Coronary artery (tissue), 2 donors: Measurements from ENCODE around the gene PRDM8.

Experiments used
- DNase-seq: peaks from one replicate; pipeline ENCODE4 v3.0.0-alpha.2; 2017; ENCODE audit warnings: low spot score
- H3K27ac ChIP-seq, 2 donors: fragments of 200-600 bp; sonication (generic); one replicate each; pipeline ENCODE4 v1.5.1; 2016 to 2019
- H3K4me3 ChIP-seq: fragments of 200-600 bp; sonication (generic); 2 replicates; pipeline ENCODE4 v1.5.1; 2016; ENCODE audit warnings: mild to moderate bottlenecking, moderate library complexity
- TF ChIP-seq, protein P1 (sequence below): fragments of 200-600 bp; sonication (generic); IDR thresholded peaks from one replicate; pipeline ENCODE4 v1.5.1; 2019; ENCODE audit warnings: antibody characterized with exemption

Gene PRDM8

DNA sequence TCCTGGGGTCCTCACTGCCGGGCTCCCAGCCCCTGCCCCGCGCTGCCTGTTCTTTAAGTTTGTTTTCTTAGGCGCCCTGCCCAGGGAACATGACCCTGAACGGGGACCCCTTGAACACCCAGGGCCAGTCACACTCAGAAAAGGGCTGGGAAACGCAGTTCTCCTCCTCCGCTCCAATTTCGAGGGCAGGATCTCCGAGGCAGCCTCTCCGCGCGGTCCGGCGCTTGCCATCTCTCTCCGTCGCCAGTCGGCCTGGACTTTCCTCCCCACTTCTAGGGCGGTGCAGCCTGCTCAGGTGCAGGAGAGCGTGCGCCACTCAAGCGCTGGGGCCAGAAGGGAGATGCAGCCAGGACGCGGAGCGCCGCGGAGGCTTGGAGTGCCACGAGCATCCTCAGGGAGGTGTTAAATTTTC lies 9.9 kb downstream of the PRDM8 start:
- no peak for DNase-seq
- TF ChIP-seq, protein P1, sequence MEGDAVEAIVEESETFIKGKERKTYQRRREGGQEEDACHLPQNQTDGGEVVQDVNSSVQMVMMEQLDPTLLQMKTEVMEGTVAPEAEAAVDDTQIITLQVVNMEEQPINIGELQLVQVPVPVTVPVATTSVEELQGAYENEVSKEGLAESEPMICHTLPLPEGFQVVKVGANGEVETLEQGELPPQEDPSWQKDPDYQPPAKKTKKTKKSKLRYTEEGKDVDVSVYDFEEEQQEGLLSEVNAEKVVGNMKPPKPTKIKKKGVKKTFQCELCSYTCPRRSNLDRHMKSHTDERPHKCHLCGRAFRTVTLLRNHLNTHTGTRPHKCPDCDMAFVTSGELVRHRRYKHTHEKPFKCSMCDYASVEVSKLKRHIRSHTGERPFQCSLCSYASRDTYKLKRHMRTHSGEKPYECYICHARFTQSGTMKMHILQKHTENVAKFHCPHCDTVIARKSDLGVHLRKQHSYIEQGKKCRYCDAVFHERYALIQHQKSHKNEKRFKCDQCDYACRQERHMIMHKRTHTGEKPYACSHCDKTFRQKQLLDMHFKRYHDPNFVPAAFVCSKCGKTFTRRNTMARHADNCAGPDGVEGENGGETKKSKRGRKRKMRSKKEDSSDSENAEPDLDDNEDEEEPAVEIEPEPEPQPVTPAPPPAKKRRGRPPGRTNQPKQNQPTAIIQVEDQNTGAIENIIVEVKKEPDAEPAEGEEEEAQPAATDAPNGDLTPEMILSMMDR: no peak
- Histone ChIP-seq H3K27ac (no peak overlapping the region), H3K4me3 (peak overlapping the region; percentile 44)

DNA sequence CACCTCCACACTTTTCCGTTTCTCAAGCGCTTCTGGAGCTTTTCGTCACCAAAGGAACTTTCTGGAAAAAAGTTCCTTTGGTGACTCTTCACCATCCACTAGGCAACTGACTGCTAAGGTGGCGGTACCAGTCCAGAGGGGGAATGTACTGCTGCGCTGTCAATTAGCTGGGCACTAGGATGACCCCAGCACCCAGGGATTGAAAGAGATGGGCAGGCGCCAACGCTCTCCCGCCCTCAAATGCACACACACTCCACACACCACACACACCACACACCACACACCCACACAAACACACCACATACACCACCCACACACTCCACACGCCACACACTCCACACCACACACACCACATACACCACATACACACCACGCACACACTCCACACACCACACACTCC lies 10.4 kb downstream of the PRDM8 start:
- Histone ChIP-seq H3K27ac (no peak overlapping the region), H3K4me3 (no peak overlapping the region)
- DNase-seq: no peak
- TF ChIP-seq, protein P1: no peak

DNA sequence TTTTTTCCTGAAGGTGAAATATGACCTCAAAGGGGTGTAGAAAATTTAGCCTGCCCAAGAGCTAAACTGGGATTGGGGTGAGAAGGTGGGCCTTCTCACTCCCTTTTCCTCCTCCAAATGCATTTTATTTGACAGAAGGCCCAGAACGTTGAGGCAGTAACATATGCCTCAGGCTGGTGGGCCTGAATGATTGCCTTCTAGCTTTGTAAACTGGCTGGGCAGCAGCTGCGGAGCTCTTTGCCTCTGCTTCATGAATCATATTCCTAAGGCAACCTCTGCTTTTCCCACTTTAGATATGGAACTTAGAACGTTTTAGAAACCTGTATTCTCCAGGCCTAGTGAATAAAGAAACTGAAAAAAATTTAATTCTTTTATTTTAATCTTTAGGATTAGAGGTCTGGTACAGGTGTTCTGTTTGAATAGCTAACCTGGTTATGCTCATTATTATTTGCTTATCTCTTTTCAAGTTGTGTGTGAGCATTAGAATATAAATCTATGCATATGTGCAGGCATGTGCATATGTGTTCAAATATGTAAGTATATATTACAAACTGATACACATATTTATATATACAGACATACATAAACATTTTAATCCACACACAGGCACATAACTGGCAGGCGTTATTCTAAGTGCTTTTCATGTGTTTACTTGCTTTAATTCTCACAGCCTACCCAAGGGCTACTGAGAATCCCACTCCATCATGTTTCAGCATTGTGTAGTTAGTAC lies 11.5 kb downstream of the PRDM8 start:
- no peak overlapping the region for H3K27ac ChIP-seq
- H3K4me3 ChIP-seq: no peak overlapping the region
- DNase-seq: no peak
- TF ChIP-seq, protein P1: no peak

DNA sequence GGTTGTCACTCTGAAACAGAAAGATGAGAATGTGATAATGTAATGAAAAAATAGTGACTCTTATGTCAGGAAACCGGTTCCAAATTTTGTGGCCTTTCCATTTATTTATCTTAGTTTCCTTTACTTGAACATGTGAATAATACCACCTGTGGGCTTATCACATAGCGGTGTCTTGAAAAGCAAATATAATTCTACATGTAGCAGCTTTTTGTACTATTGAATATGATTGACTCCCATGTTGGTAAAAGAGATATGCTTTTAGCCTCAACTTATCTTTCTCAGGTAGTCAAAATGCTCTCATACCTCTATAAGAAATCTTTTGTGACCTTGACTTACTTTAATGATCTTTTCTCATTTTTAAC lies 12.0 kb downstream of the PRDM8 start:
- no peak for DNase-seq
- H3K4me3 ChIP-seq: no peak overlapping the region
- TF ChIP-seq, protein P1: no peak

DNA sequence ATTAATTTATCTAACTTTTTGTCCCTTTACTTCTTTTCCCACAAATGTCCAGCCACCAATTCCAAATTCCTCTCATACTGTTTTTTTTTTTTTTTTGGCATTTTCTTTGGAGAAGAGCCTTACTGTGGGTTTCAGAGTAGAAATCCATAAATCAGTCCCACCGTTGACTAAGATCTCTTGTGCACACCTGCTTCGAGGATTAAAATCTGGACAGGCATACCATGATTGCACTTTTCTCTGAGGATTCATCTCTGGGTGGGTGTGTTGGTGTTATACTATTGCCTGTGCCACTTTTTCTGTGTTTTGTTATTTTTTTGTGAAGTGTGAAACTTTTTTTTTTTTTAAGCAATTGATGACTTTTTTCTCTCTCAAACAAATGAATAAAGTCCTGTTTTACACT lies 13.2 kb downstream of the PRDM8 start:
- Histone ChIP-seq H3K4me3 (no peak overlapping the region), H3K27ac (no peak overlapping the region)
- TF ChIP-seq, protein P1: no peak
- no peak for DNase-seq

More for the DNA sequence above, 12.0 kb downstream of the PRDM8 start:
- H3K27ac ChIP-seq: no peak overlapping the region

DNA sequence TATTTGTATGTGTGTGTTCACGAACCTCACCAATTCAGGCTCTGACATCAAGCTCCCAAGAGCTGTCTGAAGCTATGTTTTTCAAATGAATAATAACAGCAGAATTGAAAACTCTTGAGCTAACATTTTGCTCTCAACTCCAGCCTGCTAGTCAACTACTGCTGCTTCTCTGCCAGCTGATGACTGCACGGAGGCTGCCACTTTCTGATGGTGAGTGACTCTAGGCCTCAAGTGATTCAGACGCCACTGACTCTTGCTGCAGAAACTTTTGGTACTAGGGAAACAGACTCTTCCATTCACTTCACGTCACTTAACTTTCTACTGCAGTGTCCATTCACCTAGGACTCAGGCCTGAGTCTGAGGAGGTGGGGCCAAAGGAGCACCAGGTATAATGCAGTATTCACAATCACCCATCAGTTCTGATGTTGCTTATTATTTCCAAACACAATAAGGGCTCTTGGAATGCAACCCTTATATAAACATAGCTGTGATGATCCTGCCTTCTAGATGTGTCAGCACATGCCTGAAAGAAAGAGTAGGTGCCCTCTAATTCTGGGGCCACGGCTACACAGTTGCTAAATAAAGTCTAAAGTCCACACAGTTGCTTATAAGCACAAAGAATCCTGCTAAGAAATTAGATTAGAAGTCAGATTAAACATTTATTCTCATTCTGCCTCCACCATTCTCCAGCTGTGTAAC lies 16.0 kb downstream of the PRDM8 start:
- TF ChIP-seq, protein P1: no peak
- Histone ChIP-seq H3K4me3 (no peak overlapping the region), H3K27ac (no peak overlapping the region)
- no peak for DNase-seq
